ENCODE results near the gene GPR152.

The GPR152 gene

DNA sequence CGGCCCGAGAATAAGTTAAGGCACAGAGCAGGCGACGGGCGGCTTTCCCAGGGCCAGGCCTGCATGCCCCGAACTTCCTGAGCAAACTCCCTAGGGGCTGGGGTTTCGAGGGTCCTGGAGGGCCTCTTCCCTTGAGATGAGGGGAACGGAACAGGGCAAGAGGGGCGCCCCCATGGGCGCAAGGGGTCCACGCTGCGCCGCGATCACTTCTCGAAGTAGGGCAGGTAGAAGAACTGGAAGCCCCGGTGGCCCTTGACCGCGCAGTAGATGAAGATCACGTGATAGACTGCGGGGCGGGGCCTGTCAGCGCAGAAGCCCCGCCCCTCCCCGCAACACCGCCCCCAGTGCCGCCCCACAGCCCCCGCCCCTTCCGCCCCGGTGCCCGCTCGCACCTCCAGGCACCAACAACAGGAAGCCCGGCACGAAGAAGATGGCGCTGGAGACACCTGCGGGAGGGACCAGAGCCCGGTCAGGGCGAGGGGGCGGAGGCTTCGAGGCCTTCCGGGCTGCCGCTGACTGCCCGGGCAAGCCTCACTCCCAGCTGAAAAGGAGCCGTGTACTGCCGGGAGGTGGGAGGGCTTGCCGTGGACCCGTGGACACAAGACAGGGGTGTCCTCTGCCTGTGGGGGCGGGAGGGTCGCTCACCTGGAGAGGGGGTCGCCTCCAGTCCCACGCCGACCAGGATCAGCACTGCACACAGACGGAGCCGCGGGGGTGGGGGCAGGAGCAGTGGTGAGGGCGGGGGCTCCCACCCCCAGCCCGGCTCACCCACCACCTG, 12.1 kb upstream of the GPR152 start:
- DNase-seq, result peak; percentile 94

DNA sequence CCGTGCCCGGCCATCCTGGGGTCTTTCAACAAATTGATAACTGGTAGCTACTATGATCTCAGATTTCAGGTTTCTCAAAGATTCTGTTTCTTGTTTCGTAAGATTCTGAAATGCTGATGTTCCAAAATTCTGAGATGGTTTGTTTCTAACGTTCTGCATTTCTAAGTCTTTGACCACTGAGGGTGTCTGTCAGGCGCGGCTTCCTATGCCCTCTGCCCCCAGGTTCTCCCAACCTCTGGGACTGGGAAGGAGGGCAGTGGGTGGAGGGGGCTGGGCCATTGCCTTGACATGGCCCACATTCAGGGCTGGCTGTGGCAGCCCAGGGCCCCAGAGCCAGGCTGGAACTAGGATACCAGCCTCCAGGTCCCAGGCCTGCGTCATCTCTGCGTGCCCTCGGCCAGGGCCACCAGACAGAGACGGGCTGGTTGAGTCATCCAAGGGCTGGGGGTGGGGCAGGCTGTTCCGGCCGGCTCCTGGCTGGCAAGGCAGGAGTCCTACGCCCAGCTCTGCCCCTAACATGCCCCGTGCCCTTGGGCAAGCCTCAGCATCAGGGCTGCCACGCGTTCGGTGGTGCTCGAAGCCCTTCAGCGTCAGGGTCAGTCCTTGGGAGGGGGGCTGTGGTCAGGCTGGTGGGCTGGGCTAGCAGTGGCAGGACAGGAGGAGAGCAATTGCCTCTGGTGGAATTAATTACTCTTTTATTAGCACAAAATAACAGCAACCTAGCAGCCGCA, 11.3 kb upstream of the GPR152 start:
- DNase-seq, result no peak

DNA sequence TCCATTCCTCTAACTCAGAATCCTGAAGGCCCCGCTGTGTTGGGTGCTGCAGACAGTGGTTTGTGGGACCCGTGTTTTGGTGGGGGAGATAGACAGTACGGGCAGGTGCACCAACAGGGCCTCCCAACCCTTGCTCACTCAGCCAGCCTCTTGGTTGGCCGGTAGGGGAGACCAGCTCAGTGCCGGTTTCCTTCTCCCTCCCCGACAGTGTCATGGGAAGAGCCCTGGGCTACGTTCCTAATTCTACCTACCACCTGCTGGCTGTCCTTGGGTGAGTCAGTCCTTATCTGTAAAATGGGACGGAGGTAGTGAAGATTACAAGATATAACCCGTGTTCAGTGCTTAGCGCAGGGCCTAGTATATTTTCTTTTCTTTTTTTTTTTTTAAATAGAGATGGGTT, 10.7 kb upstream of the GPR152 start:
- no peak for DNase-seq

DNA sequence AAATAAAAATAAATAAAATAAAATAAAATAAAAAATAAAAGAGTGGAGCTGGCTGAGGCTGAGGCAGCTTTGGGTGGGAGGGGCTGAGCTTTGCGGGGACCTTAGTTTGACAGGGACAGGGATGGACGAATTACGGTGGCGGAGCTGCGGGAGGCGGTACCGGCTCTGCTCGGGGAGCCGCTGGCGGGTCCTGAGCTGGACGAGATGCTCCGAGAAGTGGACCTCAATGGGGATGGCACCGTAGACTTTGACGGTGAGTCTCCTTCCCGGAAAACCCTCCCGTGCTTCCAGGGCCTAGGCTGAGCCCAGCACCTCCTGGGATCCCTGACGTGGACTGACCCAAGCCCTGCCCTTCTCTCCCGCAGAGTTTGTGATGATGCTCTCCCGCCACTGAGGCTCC, 5.7 kb upstream of the GPR152 start:
- no peak for DNase-seq

DNA sequence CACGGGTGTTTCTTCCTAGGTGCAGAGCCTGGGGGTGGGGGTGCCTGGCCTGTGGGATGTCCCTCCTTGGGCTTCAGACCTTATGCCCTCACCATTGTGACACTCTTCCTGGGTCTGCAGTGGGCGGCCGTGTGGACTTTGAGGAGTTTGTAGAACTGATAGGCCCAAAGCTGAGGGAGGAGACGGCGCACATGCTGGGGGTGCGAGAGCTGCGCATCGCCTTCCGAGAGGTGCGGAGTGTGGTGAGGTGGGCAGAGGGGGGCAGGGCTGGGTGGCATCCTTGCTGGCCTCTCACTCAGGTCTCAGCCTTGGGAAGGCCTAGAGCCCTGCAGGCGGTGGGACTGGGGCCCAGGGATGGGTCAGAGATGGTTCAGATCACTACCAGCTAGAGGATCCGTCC, 4.9 kb upstream of the GPR152 start:
- no peak for DNase-seq

DNA sequence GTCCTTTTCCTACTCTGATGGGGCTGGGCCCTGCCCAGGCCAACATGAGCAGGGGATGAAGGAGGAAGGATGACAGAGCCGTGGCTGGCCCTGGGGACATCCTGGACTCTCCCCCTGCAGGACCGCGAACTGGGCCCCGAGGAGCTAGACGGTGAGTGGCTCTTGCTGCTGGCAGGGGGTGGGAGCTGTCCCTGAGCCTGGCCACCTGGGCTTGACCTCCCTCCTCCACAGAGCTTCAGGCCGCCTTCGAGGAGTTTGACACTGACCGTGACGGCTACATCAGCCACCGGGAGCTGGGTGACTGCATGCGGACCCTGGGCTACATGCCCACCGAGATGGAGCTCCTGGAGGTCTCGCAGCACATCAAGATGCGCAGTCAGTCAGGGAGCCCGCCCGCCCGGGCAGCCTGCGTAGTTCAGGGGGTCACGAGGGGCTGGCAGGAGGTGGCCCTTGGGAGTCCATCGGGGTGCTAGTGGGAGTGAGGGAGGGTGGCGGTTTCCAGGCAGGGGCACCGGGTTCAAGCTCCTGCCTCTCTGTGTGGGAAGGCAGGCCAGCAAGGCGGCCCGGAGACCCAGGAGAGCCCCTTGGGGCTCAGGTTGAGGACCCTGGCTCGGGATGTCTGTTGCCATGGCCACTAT, 3.7 kb upstream of the GPR152 start:
- no peak for DNase-seq

DNA sequence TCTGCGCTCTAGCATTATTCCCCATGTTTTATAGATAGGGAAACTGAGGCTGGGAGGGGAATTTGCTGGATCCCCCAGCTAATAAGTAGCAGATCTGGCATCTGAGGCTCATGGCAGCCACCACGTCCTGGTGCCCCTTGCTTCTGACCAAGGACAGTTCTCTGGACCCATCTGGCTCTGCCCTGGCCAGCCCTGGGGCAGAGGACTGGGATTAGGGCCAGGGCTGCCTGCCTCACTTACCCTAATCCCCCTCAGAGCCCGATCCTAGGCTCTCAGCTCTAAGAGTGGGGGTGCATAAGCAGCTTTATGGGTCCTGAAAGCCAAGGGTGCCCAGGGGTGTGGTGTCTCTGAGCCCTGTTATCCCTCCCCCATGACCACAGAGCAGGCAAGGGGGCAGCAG, 2.5 kb upstream of the GPR152 start, which contains the start of gene CABP4:
CABP4 (plus strand) TSS at position 301 of the 400 bp plus-strand sequence; CDS start at position 371, 70 bp downstream.
- no peak for DNase-seq

DNA sequence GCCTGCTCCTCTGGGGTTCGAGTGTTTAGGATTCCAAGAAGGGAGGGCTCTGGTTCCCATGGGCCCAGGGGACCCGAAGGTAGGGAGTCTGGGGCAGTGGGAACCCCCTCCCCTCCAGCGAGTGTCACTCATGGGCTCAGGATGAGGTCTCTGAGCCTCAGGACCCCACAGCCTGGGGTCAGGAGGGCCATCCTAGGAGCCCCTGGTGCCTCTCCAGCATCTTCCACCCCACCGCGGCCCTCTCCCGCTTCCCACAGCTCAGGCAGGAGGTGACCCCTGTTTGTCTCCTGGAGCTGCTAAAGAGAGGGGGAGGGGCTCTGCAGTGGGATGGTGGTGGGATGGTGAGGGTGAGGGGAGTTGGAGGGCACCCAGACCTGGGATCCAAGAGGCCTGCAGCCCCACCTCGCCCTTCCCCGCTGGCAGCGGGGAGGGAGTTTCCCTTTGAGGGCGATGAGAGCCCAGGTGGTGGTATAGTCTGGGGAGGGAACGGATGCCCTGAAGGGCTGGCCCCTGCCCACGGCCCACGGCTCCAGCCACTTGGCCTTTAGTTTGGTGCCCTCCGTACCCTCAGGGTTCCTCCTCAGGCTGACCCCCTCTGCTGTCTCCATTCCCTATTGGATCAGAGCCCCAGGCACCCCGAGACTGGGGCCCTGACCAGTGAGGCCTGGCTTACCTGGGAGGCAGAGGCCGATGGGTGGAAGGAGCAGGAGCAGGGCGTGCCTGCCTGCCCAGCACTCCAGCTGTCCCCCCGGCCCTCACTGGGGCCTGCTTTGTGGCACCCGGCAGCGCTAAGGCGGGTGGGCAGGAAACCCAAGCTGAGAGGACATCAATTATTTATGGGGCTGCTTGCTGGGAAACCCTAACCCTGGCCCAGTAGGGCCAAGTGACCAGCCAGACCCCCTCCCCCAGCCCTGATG, 1.5 kb upstream of the GPR152 start:
- DNase-seq, result no peak

DNA sequence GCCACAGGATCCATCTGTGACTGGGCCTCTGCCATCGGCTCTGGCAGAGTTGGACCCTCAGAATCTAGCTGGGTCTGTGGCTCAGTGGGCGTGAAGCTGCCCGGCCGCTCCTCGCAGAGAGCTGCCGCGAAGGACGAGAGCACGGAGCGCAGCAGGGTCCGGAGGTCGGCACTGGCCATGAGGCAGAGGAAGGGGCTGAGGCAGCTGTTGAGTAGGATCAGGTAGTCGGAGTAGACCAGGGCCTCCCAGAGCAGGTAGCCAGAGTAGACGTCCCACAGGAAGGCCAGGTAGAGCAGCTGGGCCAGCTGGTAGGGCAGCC, 912 bp downstream of the GPR152 start:
- no peak for DNase-seq

DNA sequence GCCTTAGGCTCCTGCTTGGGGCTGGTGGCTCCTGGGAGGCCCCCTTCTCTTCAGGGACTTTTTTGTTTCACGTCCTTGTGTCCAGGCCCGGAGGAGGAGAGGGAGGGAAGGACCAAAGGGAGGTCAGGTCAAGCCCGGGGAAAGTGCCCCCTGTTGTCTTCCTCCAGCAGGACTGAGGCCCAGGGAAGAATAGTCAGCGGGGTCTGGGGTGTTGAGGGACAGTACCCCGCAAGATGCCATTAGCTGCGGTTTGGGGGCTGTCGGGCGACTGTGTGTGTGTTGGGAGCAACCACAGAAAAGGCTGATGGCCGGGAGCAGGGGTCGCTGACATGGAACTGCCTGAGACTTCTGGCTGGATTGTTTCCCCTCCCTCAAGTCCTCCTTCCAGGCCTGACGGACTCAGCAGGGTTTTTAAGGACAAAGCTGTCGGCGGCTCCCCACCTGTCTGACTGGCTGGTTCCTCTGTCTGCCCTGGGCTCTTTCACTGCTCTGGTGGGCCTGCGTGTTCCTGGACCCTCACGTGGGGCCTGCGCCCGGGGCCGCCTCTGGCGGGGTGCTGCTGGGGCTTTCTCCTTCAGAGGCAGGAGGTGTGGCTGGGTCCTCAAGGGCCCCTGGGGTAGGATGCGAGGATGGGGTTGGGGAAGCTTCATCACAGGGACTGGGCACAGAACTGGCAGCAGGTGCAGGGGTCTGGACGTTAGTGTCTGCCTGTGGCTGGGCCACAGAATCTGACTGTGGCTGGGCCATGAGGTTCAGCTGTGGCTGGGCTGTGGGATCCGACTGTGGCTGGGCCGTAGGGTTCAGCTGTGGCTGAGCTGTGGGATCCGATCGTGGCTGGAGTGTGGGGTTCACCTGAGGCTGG, 1.5 kb downstream of the GPR152 start:
- DNase-seq, result no peak

DNA sequence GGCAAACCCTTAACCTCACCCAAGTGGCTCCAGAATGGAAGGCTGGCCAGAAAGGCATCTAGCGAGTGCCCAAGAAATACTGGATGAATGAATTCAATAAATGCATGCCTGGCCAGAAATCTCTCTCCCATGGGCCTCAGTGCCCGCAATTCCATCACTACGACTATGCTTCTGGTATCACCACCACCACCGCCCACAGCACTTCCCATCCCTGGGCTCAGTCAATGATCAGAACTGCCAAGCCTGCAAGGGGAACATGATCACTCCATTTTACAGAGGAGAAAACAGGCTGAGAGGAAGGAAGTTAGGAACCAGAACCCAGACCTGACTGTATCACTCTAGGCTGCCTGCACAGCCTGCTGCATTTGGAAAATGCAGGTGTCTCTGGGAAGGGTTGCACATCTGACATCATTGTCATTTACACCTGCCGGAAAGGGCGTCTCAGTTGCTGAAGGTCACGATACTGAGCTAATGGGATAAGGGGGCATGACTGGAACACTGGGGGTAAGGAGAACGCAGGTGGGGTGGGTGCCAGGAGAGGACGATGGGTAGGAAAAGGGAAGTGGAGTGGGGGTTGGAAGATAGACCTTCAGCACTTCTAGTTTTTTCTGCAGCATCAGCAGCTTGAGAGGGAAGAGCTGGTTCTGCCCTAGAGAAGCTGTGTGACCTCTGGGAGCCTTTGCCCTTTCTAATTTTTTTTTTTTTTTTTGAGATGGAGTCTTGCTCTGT, 3.2 kb downstream of the GPR152 start:
- no peak for DNase-seq

DNA sequence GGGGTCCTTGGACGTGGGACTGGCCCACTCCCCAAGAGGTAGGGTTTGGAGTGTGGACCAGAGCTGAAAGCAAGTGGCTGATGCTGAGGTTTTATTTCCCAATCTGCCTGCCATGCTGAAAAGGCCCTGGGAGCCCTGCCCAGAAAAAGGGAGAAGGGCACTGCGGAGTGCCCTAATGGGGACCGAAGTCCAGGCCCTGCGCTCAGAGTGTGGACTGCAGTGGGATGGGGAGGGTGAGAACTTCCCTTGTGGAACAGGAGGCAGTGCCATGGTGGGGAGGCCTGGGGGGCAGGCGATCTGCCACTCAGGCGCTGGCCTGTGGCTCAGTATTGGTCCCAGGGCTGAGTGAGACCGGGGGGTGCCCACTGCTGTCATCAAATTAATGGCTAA, 4.3 kb downstream of the GPR152 start:
- no peak for DNase-seq

DNA sequence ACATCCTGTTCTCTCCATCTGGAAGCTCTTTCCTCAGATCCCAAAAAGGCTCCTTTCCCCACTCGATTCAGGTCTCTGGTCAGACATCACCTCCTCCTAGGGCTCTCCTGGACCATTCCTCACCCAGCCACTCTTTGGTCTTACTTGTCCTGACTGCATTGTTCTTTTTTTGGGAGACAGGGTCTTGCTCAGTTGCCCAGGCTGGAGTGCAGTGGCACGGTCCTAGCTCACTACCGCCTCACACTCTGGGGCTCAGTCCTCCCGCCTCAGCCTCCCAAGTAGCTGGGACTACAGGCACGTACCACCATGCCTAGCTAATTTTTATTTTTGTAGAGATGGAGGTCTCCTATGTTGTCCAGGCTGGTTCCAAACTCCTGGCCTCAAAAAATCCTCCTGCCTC, 7.0 kb downstream of the GPR152 start:
- DNase-seq, result no peak

DNA sequence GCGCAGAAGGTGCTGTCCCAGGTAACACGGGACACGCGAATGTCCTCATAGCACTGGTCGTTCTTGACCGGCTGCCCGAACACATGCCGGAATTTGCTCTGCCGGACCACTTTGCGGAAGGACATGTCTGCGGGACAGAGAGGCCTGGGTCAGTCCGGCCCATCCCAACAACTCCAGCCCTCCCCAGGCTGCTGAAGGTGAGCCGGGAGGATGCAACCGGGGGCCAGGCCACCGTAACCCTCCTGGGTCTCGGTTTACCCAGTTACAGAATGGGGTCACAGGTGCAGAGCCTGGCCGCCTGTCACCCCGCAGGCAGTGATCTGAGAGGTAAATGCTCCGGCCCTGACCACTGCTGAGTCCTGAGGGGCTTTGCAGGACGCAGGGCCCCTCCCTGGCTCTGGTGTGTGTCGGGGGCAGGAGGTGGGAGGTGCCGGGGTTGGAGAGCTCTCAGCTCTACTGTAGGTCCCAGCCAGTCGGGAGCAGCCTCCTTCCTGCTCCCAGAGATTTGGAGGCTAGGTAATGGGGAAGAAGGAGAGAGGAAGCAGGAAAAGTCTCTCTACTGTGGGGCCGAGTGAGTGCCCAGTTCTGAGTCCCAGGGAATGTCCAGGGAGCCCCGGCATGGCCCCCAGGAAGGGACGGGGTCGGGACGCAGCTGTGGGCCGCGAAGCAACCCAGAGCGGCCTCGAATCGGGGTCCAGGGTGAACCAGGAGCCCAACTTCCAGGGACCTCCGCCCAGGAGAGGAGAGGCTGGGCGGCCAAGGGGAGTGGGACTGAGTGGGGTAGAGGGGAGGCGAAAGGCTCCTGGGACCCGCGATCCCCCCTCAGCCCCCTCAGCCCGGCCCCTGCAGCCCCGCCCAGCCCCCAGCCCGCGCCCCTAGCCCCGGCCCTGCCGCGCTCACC, 9.8 kb downstream of the GPR152 start:
- no peak for DNase-seq

DNA sequence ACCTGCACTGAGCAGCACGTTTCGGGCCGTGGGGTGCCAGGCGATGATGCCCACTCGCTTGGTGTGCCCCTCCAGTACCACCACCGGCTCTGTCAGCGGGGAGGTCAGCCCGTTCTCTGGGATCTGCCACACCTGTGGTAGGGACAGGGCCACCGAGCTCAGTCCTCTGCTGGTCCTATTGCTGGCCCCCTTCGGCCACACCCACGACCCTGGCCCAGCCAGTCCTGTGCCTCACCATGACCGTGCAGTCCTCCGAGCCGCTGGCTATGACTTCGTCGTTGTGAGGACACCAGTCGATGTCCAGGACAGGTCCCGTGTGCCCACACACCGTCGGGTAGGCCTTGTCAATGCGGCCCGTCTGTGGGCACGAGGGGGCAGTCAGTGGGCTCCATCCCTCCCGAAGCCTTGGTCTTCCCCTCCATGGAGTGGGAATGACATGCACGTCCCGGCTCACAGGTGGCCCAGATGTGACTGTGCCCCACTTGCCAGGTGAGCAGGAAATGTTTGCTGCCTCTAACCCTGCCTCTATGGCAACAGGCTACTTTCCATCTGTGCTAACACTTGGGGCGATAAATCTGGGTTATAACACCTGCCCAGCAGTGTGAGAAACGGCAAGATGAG, 10.7 kb downstream of the GPR152 start:
- no peak for DNase-seq

DNA sequence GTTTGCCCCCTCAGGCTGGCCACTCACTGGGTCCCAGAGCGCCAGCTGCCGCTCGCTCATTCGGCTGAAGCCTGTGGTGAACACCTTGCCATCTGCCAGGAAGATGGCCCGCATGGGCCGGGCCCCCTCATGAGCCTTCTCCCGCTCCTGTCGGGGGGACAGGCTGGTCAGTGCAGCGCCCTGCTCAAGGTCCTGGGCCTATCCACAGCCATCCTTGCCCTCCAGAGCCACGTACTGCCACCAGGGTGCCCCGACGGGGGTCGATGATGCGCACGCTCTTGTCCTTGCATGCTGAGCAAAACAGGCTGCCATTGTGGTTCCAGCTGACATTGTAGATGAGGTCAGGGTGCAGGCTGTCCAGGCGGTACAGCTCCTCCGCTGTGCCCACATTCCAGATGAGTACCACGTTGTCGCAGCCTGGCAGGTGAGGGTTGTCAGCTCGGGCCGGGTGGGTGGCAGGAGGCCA, 11.4 kb downstream of the GPR152 start:
- peak; percentile 48 for DNase-seq

DNA sequence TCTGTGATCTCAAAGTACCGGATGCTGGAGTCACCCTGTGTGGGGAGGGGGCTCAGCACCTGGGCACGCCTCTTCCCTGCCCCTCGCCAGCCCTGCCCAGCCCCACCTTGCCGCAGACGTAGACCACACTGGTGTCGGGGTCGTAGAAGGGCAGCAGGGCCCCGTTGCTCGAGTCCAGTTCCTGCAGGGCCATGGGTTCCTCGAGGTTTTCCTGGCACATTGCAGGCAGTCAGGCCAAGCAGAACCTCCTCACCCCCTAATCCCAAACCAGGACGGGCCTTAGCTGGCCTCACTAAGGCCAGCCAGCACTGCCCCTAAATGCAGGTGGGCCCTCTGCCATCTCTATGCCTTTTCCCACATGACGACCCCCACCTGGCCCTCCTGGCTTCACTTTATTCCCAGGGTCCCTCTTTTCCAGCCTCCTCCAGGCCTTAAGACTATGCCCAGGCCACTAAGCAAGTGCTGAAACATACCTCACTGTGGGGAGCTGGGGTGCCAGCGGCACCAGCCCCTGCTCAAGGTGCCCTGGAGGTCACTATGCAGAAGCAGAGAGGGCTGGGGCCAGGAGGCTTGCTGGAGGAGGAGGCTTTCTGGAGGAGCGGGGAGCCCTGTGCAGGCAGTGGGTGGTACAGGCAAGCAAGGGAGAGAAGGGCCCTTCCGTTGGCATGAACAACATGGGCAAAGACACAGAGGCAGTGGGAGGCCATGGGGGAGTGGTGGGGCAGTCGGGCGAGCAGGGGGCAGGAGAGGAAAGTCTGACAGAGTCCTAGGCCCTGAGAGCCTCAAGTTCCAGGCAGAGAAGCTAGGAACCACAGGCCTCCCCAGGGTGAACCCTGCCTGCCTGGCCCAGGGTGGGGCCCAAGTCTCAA, 12.1 kb downstream of the GPR152 start:
- DNase-seq, result peak; percentile 38

All from stimulated activated CD4-positive, alpha-beta T cell treated with anti-CD3 and anti-CD28 coated beads, Interleukin-15, amount 100 ng/mL, for 24 hours (primary cell).